Prostate gland (tissue), 2 donors: ENCODE results near the gene DNTT.

ENCODE experiments used
- CTCF ChIP-seq, 4 experiments: fragments of 200-600 bp in 2 of 4; fragments of 450-650 bp in 2 of 4; sonication (generic) in 2 of 4; IDR thresholded peaks; 1 replicate in 3 of 4; 2 replicates in 1 of 4; pipeline ENCODE4 v1.5.1; 2016 to 2019; ENCODE audit warnings: antibody characterized with exemption in 4 of 4, mild to moderate bottlenecking in 2 of 4, moderate library complexity in 2 of 4
- POLR2A ChIP-seq: fragments of 450-650 bp; IDR thresholded peaks from one replicate; pipeline ENCODE4 v1.6.1; 2016; ENCODE audit warnings: antibody characterized with exemption, mild to moderate bottlenecking

- TF ChIP-seq CTCF (IDR thresholded peaks at IDR 0.05): no peak
- TF ChIP-seq POLR2A: no peak
Measured at GRCh38 chr10:96272316-96273280, 31.6 kb upstream of the DNTT start.
